Stimulated activated CD4-positive, alpha-beta T cell treated with anti-CD3 and anti-CD28 coated beads, Interleukin-4, amount 100 ng/mL, for 1 hour (primary cell): ENCODE results near the gene COPS8.

Experiments used
- DNase-seq: peaks from one replicate; pipeline ENCODE4 v3.0.0-alpha.2; 2020

COPS8 gene

GRCh38 chr2:237066396-237066795 lies 19.3 kb upstream of the COPS8 start:
- DNase-seq = no peak

GRCh38 chr2:237068005-237068576 lies 17.6 kb upstream of the COPS8 start:
- DNase-seq = no peak

GRCh38 chr2:237072067-237072931 lies 13.4 kb upstream of the COPS8 start:
- peak; percentile 73 for DNase-seq

GRCh38 chr2:237073552-237073951 lies 12.1 kb upstream of the COPS8 start:
- DNase-seq = no peak

- DNase-seq = no peak
Measured at GRCh38 chr2:237074211-237074993, 11.3 kb upstream of the COPS8 start.

- DNase-seq = no peak
Measured at GRCh38 chr2:237075749-237076599, 9.7 kb upstream of the COPS8 start.

- no peak for DNase-seq
Measured at GRCh38 chr2:237081596-237081995, 4.1 kb upstream of the COPS8 start.

- DNase-seq = no peak
Measured at GRCh38 chr2:237083026-237083425, 2.7 kb upstream of the COPS8 start.

GRCh38 chr2:237084444-237084843 lies 1.2 kb upstream of the COPS8 start:
- DNase-seq = no peak

- DNase-seq = no peak
Measured at GRCh38 chr2:237090906-237091305, 5.2 kb downstream of the COPS8 start.

GRCh38 chr2:237091779-237092436 lies 6.2 kb downstream of the COPS8 start:
- DNase-seq = no peak

- no peak for DNase-seq
Measured at GRCh38 chr2:237092506-237092905, 6.8 kb downstream of the COPS8 start.

- DNase-seq = no peak
Measured at GRCh38 chr2:237092920-237093781, 7.5 kb downstream of the COPS8 start.

- no peak for DNase-seq
Measured at GRCh38 chr2:237096201-237096600, 10.5 kb downstream of the COPS8 start.

GRCh38 chr2:237096911-237097310 lies 11.2 kb downstream of the COPS8 start:
- DNase-seq = no peak

GRCh38 chr2:237097326-237097910 lies 11.7 kb downstream of the COPS8 start:
- DNase-seq = no peak

- DNase-seq = no peak
Measured at GRCh38 chr2:237097911-237098702, 12.4 kb downstream of the COPS8 start.

- no peak for DNase-seq
Measured at GRCh38 chr2:237099804-237100203, 14.1 kb downstream of the COPS8 start.

GRCh38 chr2:237101118-237101979 lies 15.7 kb downstream of the COPS8 start:
- DNase-seq = no peak
